ENCODE results near the gene ATE1. TPM values are rescaled to one million over a fixed set of nuclear protein-coding genes. Genes with fewer than 3 reads are reported as not detected.

ATE1 gene
- total RNA-seq, 4 donors from 2014 or later, result 31.4 to 47.9 (median 38.3) TPM

DNA sequence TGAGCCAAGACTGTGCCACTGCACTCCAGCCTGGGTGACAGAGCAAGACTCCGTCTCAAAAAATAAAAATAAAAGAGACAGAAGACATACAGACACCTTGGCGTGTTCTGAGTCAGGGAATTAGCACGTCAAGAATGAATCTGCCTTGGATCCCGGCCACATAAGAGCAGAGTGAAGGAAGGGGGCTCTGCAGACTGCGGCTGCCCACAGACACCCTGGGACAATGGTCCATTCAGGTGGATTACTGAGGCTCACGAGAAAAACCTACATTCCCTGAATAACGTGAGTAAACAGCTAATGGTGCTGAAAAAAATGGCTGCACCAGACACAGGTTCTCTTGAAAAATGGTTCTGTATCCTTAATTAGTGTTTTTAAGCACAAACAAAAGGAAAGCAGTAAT, 229.5 kb downstream of the ATE1 start:
- TF ChIP-seq, protein P1, sequence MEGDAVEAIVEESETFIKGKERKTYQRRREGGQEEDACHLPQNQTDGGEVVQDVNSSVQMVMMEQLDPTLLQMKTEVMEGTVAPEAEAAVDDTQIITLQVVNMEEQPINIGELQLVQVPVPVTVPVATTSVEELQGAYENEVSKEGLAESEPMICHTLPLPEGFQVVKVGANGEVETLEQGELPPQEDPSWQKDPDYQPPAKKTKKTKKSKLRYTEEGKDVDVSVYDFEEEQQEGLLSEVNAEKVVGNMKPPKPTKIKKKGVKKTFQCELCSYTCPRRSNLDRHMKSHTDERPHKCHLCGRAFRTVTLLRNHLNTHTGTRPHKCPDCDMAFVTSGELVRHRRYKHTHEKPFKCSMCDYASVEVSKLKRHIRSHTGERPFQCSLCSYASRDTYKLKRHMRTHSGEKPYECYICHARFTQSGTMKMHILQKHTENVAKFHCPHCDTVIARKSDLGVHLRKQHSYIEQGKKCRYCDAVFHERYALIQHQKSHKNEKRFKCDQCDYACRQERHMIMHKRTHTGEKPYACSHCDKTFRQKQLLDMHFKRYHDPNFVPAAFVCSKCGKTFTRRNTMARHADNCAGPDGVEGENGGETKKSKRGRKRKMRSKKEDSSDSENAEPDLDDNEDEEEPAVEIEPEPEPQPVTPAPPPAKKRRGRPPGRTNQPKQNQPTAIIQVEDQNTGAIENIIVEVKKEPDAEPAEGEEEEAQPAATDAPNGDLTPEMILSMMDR (IDR thresholded peaks at IDR 0.05), result no peak
- TF ChIP-seq POLR2A (IDR thresholded peaks at IDR 0.05), result no peak
- no peaks in the 10 kb centered on the region for H3K27me3 ChIP-seq
- H3K27ac ChIP-seq, result no peak overlapping the region
- DNase-seq, result no peak
- no peaks in the 10 kb centered on the region for H3K36me3 ChIP-seq
- H3K9me3 ChIP-seq, result no peaks in the 10 kb centered on the region
- no peak overlapping the region for H3K4me3 ChIP-seq
- no peaks in the 10 kb centered on the region for H3K4me1 ChIP-seq

DNA sequence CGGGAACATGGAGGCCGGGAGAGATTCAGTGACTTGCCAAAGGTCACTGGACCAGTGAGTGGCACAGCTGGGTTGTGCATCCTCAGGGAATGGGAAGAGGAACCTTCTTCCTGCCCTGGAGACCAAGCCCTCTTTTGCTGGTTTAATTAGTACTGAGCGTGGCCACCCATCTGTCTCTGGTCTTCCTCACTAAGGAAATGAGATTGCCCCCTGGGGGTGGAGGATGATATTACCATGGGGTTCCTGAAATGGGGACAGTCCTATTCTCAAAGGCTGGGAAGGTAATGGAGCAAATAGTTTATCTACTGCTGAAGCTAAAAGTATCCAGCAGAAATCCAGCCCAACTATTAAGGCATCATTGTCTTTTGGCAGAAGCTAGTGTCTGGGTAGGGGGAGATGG, 231.0 kb downstream of the ATE1 start:
- H3K27ac ChIP-seq, result no peak overlapping the region
- H3K36me3 ChIP-seq, result no peaks in the 10 kb centered on the region
- H3K27me3 ChIP-seq, result no peaks in the 10 kb centered on the region
- DNase-seq, result peak in 1 of 3 donors; percentile 53
- H3K9me3 ChIP-seq, result no peaks in the 10 kb centered on the region
- H3K4me1 ChIP-seq, result no peaks in the 10 kb centered on the region
- H3K4me3 ChIP-seq, result no peak overlapping the region
- TF ChIP-seq POLR2A (IDR thresholded peaks at IDR 0.05), result no peak
- TF ChIP-seq, protein P1 (IDR thresholded peaks at IDR 0.05), result peak in 4 of 6 experiments; percentile 18 to 48 (median 44)

DNA sequence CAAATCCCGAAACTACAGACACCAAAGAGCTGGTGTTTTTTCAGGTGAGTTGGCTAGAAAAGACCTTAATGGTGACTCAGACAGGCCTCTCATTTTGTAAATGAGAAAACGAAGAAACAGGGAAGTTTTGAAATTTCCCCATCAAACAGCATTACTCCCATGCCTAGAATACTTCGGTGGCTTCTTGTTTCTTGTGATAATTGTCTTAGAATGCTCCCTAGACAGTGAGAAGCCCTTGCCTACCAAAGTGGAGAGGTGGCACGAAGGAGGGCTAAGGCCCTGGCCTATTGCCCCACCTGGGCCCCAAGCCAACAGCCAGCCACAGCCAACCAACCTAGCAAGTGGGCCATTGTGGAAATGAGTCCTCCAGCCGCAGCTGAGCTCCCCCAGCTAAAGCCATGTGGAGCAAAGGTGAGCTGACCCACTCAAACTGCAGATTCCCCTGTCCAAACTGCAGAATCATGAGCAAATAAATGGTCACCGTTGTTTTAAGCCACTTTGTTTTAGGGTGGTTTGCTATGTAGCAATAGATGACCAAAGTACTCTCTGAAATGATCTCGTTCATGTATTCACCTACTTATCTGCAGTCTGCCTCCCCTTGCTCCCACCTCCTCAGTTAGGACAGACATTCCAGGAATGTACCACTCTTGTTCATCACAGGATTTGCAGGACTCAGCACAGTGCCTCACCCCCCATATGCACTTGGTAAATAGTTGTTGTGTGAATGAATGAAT, 231.9 kb downstream of the ATE1 start:
- no peak overlapping the region for H3K4me3 ChIP-seq
- H3K4me1 ChIP-seq, result no peaks in the 10 kb centered on the region
- no peaks in the 10 kb centered on the region for H3K27me3 ChIP-seq
- DNase-seq, result no peak
- TF ChIP-seq POLR2A (IDR thresholded peaks at IDR 0.05), result no peak
- TF ChIP-seq, protein P1 (IDR thresholded peaks at IDR 0.05), result no peak
- H3K27ac ChIP-seq, result no peak overlapping the region
- H3K36me3 ChIP-seq, result no peaks in the 10 kb centered on the region
- no peaks in the 10 kb centered on the region for H3K9me3 ChIP-seq

DNA sequence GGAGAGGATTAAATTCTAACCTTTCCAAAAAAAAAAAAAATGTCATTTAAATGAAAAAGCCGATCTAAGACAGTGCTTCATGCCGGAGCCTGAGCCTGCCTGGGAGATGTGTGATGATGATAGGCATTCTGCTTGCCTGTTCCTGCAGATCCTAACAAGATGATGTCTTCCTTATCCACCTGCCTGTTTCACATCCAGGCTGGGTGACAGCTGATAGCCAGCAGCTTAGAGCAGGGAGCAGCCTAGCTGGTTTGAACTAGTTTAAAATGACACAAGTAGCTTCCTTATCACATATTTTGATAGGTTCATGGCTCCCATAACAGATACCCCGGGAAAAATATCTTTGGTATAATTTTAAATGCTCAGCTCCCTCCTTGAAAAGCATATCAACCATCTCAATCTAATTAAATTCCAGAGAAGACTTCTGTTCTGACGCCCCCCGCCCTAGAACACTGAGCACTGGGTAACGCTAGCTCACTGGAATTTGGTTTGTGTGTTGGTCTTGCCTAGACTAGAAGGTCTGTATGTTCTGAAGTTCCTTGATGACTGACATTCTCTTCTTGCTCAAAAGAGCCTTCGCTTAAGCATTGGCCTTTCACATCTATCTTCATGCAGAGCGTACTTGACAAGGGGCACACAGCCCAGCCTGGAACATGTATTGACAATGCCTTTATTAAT, 232.7 kb downstream of the ATE1 start:
- Histone ChIP-seq H3K9me3 (no peaks in the 10 kb centered on the region), H3K4me3 (no peak overlapping the region), H3K36me3 (no peaks in the 10 kb centered on the region), H3K27me3 (no peaks in the 10 kb centered on the region), H3K4me1 (no peaks in the 10 kb centered on the region), H3K27ac (no peak overlapping the region)
- TF ChIP-seq, protein P1 (IDR thresholded peaks at IDR 0.05), result no peak
- no peak for TF ChIP-seq POLR2A (IDR thresholded peaks at IDR 0.05)
- DNase-seq, result no peak

DNA sequence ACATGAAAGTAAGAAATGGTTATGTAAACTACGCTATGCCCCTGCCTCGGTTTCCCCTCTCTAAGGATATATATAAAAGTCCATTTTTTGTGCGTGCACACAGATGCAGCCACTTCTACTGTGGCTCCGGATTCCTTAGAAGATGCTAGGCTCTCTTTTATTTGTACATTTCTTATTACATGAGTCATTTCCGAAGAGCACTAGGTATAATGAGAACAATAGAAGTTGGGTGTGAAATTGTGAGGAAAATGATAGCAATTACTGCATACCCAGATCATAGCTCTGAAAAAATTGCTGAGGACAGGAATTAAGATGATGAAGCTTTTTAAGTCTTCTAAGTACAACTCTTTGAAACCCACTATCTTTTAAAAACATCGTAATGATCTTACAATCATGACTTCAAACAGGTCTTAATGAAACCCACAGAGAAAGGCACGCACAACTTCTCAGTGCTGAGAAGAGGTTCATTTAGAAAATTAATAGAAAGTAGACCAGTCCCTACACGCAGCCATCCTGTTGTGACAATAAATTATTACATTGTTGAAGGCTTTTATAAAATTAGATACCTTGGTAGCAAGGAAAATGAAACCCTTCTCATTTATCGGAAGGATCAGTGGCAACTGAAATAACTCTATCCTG, 233.4 kb downstream of the ATE1 start:
- Histone ChIP-seq H3K27ac (no peak overlapping the region), H3K9me3 (no peaks in the 10 kb centered on the region), H3K4me1 (no peaks in the 10 kb centered on the region), H3K36me3 (no peaks in the 10 kb centered on the region), H3K27me3 (no peaks in the 10 kb centered on the region), H3K4me3 (no peak overlapping the region)
- DNase-seq, result no peak
- no peak for TF ChIP-seq POLR2A (IDR thresholded peaks at IDR 0.05)
- TF ChIP-seq, protein P1 (IDR thresholded peaks at IDR 0.05), result no peak

Data from Peyer's patch (tissue), 4 donors.